SK-N-MC (cell line): ENCODE data around the gene DIAPH2.

ENCODE experiments used
- DNase-seq: peaks from one replicate; pipeline ENCODE4 v3.0.0-alpha.2; 2011; ENCODE audit warnings: low read depth, low spot score
- H3K27ac ChIP-seq: fragments of 200-600 bp; sonication (generic); 2 replicates; pipeline ENCODE4 v1.5.1; 2016; ENCODE audit warnings: mixed run types
- H3K36me3 ChIP-seq: fragments of 200-600 bp; sonication (generic); 2 replicates; pipeline ENCODE4 v1.6.1; 2017; ENCODE audit warnings: antibody characterized with exemption, low read length, mixed read lengths; ENCODE audit not compliant: insufficient read depth
- H3K4me3 ChIP-seq: fragments of 200-600 bp; sonication (generic); 2 replicates; pipeline ENCODE4 v1.5.1; 2016
- H3K9ac ChIP-seq: fragments of 200-600 bp; sonication (generic); 2 replicates; pipeline ENCODE4 v1.8.0; 2017; ENCODE audit warnings: mixed run types, mixed read lengths; ENCODE audit not compliant: insufficient read length
- H3K9me3 ChIP-seq: fragments of 200-600 bp; sonication (generic); 2 replicates; pipeline ENCODE4 v1.6.1; 2017; ENCODE audit warnings: low read depth, mild to moderate bottlenecking, antibody characterized with exemption, low read length, moderate library complexity, mixed read lengths
- EZH2 ChIP-seq: fragments of 200-600 bp; sonication (generic); IDR thresholded peaks from one replicate; pipeline ENCODE4 v1.6.1; 2017; ENCODE audit warnings: antibody characterized with exemption
- FOXP2 ChIP-seq: optimal IDR thresholded peaks from 2 replicates; pipeline ENCODE3; 2011; ENCODE audit warnings: mild to moderate bottlenecking, moderate library complexity; ENCODE audit not compliant: insufficient read depth; ENCODE audit errors: extremely low read length, control extremely low read depth
- POLR2AphosphoS5 ChIP-seq: IDR thresholded peaks from 2 replicates; pipeline ENCODE4 v1.6.1; 2012; ENCODE audit warnings: mild to moderate bottlenecking, low read depth, low read length, borderline replicate concordance

Gene DIAPH2

DNA sequence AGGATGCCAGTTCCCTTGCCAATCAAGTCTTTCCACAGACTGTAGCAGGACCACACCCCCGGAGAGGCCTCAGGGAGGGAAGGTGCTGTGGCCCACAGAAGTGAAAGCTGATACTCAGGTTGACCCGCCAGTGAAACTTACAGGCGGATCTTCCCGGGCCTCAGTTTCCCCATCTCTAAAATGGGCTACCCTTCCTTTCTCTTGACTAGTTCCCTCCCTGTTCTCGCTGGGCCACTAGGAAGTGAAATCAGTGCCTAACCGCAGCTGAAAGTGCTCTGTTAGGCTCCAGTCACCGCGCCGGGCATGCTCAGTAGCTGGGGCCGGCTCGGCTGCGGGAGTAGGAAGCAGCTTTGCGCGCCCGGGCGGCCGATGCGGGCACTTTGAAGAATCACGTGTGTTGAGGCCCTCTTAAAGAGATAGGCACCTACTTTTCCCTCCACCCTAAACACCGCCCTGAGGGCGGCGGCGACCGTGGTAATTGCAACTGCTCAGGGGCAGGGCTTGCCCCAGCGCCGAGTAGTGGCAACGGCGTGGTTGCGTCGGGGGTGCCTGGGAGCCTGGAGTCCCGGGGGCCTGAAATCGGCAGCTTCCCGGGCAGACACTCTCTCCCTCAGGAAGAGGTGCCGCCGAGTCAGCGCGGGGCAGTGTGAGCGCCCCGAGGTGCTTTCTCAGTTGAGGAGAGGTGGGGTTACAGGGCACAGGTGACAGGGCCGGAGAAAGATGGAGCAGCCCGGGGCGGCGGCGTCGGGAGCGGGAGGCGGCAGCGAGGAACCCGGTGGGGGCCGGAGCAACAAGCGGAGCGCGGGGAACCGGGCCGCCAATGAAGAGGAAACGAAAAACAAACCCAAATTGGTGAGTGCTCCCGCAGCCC lies at the start of gene DIAPH2:
DIAPH2 (plus strand) TSS at position 504 of the 871 bp plus-strand sequence.
- no peaks in the 10 kb centered on the region for H3K9me3 ChIP-seq
- no peak for DNase-seq
- TF ChIP-seq EZH2 (no peak), POLR2AphosphoS5 (peak; percentile 39; the same call in 1 of the 2 replicates)
- H3K4me3 ChIP-seq, result peak within 1 kb of the TSS; percentile 84
- peak within 1 kb of the TSS; percentile 78 for H3K9ac ChIP-seq
- H3K36me3 ChIP-seq, result no peaks in the 10 kb centered on the region
- H3K27ac ChIP-seq, result peak within 1 kb of the TSS; percentile 45; the same call in 1 of the 2 replicates

DNA sequence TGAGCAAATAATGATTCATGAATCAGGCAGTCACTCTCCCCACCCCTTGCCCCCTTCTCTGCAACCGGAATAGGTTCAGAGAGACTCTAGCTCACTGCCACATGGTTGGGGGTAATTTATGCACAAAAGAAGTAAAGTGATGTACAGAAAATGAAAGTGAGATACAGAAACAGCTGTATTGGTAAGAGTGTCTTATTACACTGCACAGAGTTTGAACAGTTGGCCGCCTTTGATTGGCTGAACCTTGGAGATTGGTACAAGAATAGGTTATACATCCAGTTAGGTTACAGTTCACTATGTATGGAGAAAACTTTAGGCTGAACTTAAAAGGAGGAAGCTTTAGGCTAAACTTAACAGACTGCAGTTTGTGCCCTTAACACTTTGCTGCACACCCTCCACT lies 34.6 kb upstream of the DIAPH2 start:
- H3K36me3 ChIP-seq, result no peaks in the 10 kb centered on the region
- no peaks in the 10 kb centered on the region for H3K9me3 ChIP-seq
- no peak for DNase-seq
- TF ChIP-seq EZH2, result no peak
- TF ChIP-seq FOXP2, result no peak
- TF ChIP-seq POLR2AphosphoS5, result no peak
- no peak overlapping the region for H3K4me3 ChIP-seq
- no peak overlapping the region for H3K27ac ChIP-seq
- H3K9ac ChIP-seq, result no peak overlapping the region

DNA sequence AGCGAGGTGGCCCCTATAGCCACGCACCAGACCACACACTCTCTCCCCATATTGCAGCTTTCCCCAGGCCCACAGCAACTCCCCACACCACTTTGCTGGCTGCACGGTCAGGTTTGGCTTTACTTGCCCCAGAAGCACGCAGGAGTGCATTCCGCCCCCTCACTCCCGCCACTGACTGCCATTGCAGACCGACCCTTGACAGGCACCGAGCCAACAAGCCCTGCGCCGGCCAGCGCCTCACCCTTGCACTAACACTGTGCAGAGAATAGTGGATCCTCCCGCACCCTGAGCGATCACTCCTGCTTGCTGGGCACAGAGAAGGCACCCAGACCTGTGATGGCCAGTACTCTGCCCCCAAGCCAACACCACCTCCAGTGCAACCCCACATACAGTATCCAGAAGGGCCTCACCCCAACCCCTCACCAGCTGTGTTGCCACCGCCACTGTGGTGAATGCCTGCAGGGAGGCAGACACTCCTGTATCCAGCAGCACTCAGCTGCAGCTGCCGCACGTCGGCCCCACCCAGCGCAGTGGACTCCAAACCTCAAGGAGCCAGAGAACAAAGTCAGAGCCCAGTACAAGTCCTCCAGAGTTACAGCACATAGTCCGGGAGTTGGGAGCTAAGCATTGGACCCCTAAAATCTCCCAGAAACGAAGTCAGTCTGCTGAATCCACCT lies 28.6 kb upstream of the DIAPH2 start:
- TF ChIP-seq EZH2, result no peak
- no peak for TF ChIP-seq POLR2AphosphoS5
- no peak for TF ChIP-seq FOXP2
- no peak for DNase-seq
- Histone ChIP-seq H3K9me3 (no peaks in the 10 kb centered on the region), H3K27ac (no peak overlapping the region), H3K36me3 (no peaks in the 10 kb centered on the region), H3K4me3 (no peak overlapping the region), H3K9ac (no peak overlapping the region)

DNA sequence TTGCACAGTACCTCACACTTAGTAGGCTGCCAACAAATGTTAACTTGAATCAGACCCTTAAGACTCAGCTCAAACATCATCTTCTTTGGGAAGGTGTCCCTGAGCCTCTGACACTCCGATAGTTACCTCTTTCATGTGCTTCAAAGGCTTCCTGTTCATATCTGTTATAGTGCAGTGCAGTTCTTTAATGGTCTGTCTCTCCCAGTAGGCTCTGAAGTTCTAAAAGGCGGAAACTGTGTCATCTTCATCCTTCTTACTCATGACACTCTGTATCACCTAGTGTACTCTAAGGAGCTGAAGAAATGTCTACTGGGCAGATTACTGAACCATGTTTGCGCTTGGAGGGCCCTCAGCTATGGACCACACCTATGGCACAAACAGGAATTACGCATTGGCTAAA lies 2.1 kb upstream of the DIAPH2 start:
- H3K4me3 ChIP-seq, result no peak overlapping the region
- no peak for DNase-seq
- TF ChIP-seq POLR2AphosphoS5 (no peak), EZH2 (no peak), FOXP2 (no peak)

DNA sequence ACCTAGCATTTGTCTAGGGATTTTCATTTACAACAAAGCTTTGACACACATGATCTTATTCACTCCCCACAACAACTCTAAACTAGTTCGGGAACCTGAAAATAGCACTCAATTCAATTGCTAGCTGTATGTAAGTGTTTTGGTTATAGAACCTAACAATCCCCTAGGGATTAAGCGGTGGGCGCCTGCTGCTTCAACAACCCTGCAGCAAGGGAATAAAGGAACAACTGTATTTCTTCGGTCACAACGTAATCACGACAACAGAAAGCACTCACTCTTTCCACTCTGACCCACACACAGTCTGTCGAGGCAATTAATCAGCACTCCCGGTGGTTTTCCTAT lies 674 bp upstream of the DIAPH2 start:
- DNase-seq, result no peak

More for the DNA sequence above, 2.1 kb upstream of the DIAPH2 start:
- no peak overlapping the region for H3K9ac ChIP-seq
- H3K9me3 ChIP-seq, result no peaks in the 10 kb centered on the region
- no peaks in the 10 kb centered on the region for H3K36me3 ChIP-seq
- H3K27ac ChIP-seq, result no peak overlapping the region

DNA sequence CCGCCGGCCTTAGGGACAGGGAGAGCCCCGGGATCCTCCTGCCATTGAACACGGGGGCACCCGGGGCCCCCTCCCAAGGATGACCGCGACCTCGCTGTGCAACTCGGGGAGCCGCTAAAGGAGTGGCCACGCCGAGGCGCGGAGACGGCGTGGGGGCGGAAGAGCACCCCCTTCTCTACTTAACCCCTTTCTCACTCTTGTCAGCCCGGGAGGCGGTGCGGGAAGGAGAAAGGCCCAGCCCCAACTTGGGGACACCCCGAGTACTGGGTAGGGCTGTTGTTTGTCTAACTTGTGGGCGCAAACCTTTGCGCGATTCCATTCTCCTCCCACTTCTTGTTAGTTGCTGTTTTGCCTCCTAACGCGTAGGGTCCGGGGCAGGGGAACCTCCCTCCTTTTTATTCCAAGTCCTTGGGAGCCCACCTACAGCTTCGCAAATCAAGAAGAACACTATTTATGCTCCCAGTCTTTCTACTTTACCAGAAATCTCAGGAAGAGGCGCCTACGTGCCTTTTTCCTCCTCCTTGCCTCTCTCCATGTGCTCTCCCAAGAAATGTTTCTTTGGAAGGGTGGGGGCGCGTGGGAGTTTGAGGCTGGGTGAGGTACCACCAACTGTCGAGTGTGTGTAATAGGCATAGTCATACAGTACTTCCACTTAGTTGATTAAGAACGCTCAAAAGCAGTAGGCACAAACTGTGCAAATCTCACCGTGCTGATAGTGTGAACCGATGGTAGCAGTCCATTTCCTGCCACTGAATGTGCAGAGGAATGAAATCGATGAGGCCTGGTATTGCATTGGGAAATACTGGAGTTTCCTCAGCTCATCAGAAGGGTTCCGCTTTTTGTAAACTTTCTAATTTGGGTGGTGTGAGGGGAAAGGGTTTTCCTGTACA lies 813 bp downstream of the DIAPH2 start:
- Histone ChIP-seq H3K4me3 (peak overlapping the region; percentile 84), H3K9me3 (no peaks in the 10 kb centered on the region), H3K36me3 (no peaks in the 10 kb centered on the region), H3K9ac (peak overlapping the region; percentile 78), H3K27ac (peak overlapping the region; percentile 45; the same call in 1 of the 2 replicates)
- no peak for TF ChIP-seq POLR2AphosphoS5
- no peak for TF ChIP-seq EZH2
- TF ChIP-seq FOXP2, result no peak
- no peak for DNase-seq

More for the DNA sequence above, 674 bp upstream of the DIAPH2 start:
- no peak for TF ChIP-seq FOXP2
- no peak for TF ChIP-seq POLR2AphosphoS5
- no peak for TF ChIP-seq EZH2
- no peak overlapping the region for H3K9ac ChIP-seq
- no peaks in the 10 kb centered on the region for H3K9me3 ChIP-seq
- no peaks in the 10 kb centered on the region for H3K36me3 ChIP-seq
- no peak overlapping the region for H3K27ac ChIP-seq
- H3K4me3 ChIP-seq, result peak overlapping the region; percentile 84

DNA sequence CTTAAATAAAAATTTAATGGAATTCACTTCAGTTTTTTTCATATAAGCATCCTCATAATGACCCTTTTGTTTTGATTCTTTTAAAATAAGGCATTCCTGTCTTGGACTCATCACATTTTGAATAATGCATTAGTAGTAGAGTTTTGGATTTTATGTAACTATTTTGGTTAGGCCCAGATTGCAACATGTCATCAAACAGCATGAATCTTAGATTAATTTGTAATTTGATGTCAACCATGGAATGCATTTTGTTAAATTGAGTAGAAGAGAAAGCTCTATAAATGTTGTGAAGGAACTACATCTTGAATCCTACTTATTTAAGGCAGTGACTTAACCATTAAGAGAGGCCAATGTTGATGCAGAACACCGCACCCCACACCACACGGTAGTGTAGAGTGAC lies 3.1 kb downstream of the DIAPH2 start:
- DNase-seq, result no peak
- H3K27ac ChIP-seq, result no peak overlapping the region
- no peak overlapping the region for H3K4me3 ChIP-seq
- H3K9ac ChIP-seq, result no peak overlapping the region
- TF ChIP-seq POLR2AphosphoS5 (no peak), EZH2 (no peak), FOXP2 (no peak)
- H3K36me3 ChIP-seq, result no peaks in the 10 kb centered on the region
- no peaks in the 10 kb centered on the region for H3K9me3 ChIP-seq

DNA sequence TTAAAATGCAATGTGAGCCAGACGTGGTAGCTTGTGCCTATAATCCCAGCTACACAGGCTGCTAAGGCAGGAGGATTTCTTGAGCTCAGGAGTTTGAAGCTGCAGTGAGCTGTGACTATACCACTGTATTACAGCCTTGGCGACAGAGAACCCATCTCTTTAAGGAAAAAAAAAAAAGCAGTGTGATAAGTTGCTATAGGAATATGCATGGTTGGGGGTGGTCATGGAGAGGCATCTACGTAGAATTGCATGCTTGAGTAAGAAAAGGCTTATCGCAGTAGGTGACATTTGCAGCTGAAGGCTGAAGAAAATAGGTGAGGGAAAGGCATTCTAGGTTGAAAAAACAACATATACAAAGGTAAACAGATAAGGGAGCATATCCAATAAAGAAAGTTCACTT lies 4.1 kb downstream of the DIAPH2 start:
- Histone ChIP-seq H3K9me3 (no peaks in the 10 kb centered on the region), H3K9ac (no peak overlapping the region), H3K36me3 (no peaks in the 10 kb centered on the region), H3K27ac (no peak overlapping the region), H3K4me3 (no peak overlapping the region)
- DNase-seq, result no peak
- no peak for TF ChIP-seq POLR2AphosphoS5
- no peak for TF ChIP-seq EZH2
- no peak for TF ChIP-seq FOXP2
